GM18867 (cell line): ENCODE data around the gene ABCA6.

Experiments
- ATAC-seq: cut with Tn5 transposase; IDR thresholded peaks from one replicate; pipeline ENCODE4 v1.9.1; 2021; ENCODE audit warnings: mild to moderate bottlenecking, moderate library complexity; ENCODE audit not compliant: unreplicated experiment

The ABCA6 gene

DNA sequence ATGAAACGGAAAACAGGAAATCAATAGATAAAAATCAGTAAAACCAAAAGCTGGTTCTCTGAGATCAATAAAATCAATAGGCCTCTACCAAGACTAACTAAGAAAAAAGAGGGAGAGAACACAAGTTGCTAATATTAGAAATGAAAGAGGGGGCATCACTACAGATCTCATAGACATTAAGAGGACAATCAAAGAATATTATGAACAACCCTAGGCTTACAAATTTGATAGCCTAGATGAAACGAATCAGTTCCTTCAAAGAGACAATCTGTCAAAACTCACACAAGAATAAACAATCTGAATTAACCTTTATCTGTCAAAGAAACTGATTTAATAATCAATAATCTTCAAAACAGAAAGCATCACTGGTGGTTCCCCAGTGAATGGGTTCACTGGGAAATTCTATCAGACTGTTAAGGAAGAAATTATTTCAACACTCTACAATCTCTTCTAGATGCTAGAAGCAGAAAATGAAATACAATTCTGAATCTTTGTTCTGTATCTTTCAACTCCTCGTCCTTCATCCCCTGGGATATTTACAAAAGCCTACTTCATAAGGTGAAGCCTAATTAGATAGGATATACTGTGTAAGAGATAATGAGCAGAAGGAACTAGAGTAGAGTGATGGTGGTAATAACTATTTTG lies 85.4 kb downstream of the ABCA6 start:
- ATAC-seq: no peak

DNA sequence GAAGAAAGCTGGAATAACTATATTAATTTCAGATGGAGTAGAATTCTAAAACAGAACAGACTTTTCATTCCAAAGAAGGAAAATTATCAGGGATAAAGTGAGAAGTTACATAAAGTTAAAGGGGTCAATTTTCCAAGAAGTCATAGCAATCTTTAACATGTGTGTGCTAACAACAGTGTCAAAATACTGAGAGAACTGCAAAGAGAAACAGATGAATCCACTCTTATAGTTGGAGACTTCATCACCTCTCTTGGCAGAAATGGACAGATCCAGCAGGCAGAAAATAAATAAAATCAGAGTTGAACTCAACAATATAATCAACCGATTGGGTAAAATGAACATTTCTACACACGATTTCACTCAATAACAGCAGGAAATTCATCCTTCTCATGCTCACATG lies 86.4 kb downstream of the ABCA6 start:
- ATAC-seq: no peak

DNA sequence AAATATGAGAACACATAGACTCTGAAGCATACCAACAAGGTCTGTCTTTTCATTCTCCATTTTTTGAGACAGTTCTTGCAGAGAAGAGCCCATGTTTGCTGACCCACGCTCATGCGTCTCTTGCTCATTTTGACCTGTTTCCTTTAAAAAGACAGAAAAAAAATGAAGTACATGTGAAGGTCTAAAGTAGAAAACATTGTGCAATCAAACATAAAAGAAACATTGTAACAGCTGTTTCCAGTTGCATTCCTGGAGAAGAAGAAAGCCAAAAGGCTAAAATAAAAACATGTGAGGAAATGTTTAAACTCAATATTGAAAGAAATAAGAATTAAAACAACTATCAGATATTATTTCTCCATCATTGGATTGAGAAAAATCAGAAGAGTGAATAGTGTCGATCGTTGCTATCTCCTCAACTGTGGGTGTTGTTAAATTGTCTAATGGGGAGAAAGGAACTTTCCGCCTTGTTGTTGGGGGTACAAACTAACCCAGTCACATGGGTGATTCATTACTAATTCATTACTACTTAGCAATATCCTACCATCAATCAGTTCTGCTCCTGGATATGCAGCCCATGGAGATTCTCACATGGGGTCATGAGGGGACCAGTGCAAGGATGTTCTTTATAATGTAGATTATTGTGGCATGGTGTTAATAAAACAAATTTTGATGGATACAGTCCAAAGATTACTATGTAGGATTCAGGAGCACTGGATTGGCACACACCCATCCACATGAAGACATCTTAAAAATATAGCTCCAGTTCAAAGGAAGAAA lies 90.5 kb downstream of the ABCA6 start:
- ATAC-seq: no peak

DNA sequence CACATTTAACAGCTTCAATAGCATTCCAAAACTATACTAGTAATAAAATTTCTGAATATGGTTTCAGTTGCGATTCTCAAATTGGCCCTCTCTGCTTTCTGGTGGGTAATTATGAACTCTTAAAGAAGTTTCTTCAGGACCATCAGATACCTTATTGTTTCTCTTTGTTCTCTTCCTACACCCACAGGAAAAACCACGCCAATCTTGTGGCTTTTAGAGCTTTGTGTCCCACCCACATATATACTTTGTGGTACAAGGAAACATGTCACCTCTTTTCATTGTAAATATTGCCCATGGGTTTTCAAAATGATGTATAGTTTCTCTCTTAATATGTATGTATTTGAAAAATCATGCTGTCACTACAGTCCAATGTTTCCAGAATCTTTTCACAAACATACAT lies 93.1 kb downstream of the ABCA6 start:
- no peak for ATAC-seq

DNA sequence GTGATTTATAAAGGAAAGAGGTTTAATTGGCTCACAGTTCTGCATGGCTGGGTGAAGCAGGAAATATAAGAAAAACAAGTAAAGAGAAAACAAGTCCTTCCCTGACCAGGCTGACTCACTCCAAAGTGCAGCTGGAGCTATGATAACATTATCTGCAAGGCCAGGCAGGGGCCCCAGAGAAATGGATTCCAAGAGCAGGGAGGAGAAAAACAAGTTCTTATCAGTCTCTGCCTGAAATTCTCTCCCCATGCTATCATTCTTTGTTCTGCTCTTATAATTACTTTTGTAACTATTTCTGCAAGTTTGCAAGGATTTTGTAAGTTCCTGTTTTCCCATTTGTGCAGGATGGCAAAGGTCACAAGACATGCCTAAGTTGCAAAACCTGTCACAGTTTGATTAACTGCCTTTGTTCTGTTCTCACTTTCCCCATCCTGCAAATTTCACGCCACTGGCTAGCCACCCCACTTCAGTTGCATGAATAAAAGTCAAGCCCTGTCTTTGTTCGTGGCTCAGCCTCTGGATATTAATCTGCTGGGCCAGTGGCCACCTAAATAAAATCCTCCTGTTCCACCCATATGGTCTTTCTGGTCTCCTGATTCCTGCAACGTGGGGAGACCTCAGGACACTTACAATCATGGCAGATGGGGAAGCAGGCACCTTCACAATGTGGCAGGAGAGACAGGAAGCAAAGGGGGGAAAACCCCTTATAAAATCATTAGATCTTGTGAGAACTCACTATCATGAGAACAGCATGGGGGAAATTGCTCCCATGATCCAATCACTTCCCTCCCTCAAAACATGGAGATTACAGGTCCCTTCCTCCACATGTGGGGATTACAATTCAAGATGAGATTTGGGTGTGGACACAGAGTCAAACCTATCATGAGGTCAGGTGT lies 94.1 kb downstream of the ABCA6 start:
- ATAC-seq: no peak

DNA sequence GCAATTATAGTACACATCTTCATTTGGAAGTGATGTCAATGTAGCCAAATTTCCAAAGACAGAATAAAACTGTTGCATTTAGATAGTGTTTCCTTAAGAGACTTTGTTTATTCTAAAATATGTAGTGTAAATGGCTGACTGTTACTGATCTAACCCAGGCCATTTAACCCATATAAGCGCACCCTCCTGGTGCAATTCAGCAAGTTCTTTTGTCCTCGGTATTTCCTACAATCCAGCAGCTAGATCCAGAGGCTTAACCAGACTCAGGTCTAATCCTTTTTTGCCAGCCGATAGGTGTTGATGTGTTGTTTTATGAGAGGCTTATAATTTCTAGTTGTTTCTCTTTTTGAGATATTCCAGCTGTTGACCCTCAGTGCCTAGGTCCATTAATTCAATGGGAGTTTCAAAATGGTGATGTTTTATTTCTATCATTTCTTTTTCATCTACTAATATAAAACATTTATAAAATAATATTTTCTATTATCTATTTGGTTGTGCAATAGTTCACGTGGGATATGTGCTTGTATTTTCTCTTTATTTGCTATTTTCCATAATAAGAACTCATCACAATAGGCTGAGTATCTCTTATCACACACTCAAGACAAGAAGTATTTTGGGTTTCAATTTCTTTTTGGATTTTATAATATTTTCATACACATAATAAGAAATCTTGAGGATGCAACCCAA lies 95.4 kb downstream of the ABCA6 start:
- no peak for ATAC-seq

DNA sequence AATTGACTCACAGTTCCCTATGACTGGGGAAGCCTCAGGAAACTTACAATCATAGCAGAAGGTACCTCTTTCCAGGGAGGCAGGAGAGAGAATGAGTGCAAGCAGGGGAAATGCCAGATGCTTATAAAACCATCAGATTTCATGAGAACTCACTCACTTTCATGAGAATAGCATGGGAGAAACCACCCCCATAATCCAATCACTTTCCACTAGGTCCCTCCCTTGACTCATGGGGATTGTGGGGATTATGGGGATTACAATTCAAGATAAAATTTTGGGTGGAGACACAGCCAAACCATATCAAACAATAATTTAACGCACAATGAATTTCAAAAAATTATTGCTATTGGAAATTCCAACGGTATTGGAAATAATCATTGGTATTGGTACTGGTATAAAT lies 96.0 kb downstream of the ABCA6 start:
- no peak for ATAC-seq

DNA sequence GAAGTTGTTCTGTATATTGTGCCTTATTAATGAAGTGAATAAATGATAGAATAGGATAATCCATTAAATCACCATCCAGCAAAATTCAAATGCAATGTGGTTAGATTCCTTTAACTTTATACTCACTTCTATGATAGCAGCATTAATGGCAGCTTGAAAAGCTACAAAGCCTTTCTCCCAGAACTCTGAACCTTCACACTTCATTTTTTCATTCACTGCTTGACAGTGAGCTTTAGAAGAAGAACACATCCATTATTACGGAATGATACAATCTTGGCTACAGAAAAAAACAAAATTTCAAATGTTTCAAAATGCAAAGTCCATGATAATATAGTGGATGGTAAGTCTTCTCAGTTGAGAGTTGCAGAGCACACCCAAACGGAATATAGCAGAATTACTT lies 97.3 kb downstream of the ABCA6 start:
- no peak for ATAC-seq

DNA sequence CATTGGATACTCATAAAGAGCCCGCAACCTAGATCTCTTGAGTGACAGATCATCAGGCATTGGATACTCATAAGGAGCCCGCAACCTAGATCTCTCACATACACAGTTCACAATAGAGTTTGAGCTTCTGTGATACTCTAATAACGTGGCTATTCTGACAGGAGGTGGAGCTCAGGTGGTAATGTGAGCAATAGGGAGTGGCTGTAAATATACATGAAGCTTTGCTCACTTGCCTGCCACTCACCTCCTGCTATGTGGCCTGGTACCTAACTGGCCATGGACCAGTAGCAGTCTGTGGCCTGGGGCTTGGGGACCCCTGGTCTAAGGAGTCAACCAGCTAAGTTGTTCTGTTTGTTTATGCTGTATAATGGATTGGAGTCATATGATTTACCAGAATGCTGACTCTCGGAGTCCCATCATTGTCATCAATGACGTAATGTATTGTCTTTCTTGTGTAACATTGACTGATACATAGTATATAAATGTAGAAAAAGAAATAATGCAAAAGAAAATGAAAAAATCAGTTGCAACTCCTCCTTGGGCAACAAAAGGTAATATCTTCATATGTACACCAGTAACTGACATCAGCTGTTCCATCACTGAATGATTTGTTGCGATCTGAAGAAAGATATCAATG lies 98.5 kb downstream of the ABCA6 start:
- no peak for ATAC-seq

DNA sequence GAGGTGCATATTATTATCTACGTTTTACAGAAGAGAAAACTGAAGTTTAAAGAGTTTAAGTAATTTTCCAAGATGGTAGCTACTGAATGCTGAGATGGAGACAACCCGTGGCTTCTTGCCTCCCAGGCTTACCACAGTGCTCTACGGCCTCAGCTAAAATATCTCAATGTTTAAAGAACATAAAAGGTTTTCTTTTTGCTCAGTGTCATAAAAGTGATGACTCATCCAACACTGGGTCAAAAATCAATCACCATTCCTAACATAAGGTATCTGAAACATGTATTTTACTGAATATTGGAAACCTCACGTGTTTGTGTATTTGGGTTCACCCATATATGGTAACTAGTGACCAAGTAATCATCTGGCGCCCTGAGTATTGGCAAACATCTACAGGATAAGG lies 99.4 kb downstream of the ABCA6 start:
- no peak for ATAC-seq

DNA sequence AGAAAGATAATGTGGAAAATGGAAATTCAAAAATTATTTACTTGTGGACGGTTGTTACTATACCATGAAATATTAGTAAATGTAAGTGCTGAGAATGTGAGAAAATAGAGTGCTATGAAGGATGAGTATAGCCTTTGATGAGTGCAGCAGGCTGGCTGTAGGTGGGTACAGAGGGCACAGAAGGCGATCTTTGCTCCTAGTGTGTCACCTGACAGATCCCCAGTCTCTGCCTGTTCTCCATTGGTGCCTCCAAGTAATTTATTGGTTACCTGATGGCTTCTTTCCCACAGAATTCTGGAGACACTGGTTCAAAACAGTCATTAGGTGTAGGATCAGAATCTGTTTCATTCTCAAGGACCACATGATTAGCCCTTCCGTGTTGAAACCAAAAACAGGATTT lies 109.9 kb downstream of the ABCA6 start:
- no peak for ATAC-seq

DNA sequence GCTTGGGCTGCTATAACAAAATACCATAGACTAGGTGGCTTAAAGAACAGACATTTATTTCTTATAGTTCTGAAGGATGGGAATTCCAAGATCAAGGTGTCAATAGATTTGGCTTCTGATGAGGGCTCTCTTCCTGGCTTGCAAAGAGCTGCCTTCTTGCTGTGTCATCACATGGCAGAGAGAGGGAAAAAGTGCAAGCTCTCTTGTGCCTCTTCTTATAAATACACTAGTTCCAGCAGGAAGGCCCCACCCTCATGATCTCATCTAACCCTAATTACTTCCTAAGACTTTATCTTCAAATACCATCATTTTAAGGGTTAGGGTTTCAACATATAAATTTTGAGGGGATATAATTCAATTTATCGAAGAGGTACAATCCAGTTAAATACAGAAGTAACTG lies 111.5 kb downstream of the ABCA6 start:
- ATAC-seq: no peak
